ENCODE measurements around the gene DMRT3. TPM values are rescaled to one million over a fixed set of nuclear protein-coding genes. Genes with fewer than 3 reads are reported as not detected.

Gene DMRT3
- total RNA-seq, 3 donors from 2014 or later, result not detected

GRCh38 chr9:972501-973294 is 3.8 kb upstream of the DMRT3 start:
- H3K4me3 ChIP-seq, result no peak overlapping the region
- intact Hi-C loops (cut with DNase I, micrococcal nuclease), result no loop called here
- DNase-seq, result peak in 1 of 3 donors; percentile 49
- peaks cover 35% of the 10 kb centered on the region for H3K4me1 ChIP-seq (ENCODE audit: low read depth)
- H3K36me3 ChIP-seq (ENCODE audit: low read depth), result no peaks in the 10 kb centered on the region
- H3K9me3 ChIP-seq, result no peaks in the 10 kb centered on the region
- TF ChIP-seq CTCF (IDR thresholded peaks at IDR 0.05), result no peak
- peak; percentile 69 for ATAC-seq

GRCh38 chr9:973295-973834 is 3.1 kb upstream of the DMRT3 start:
- no peak for TF ChIP-seq CTCF (IDR thresholded peaks at IDR 0.05)
- Histone ChIP-seq H3K4me1 (ENCODE audit: low read depth) (peaks cover 35% of the 10 kb centered on the region), H3K36me3 (ENCODE audit: low read depth) (no peaks in the 10 kb centered on the region), H3K4me3 (no peak overlapping the region), H3K9me3 (no peaks in the 10 kb centered on the region)
- ATAC-seq, result no peak
- no peak for DNase-seq
- intact Hi-C loops (cut with DNase I, micrococcal nuclease), result no loop called here

- intact Hi-C loops (cut with DNase I, micrococcal nuclease), result no loop called here
- TF ChIP-seq CTCF (IDR thresholded peaks at IDR 0.05), result no peak
- Histone ChIP-seq H3K4me3 (no peak overlapping the region), H3K4me1 (ENCODE audit: low read depth) (peaks cover 34% of the 10 kb centered on the region), H3K9me3 (no peaks in the 10 kb centered on the region), H3K36me3 (ENCODE audit: low read depth) (no peaks in the 10 kb centered on the region)
- DNase-seq, result no peak
- ATAC-seq, result no peak
Measured at GRCh38 chr9:974031-974995, 2.1 kb upstream of the DMRT3 start.

- no peaks in the 10 kb centered on the region for H3K9me3 ChIP-seq
- H3K36me3 ChIP-seq (ENCODE audit: low read depth), result no peaks in the 10 kb centered on the region
- TF ChIP-seq CTCF (IDR thresholded peaks at IDR 0.05), result no peak
- intact Hi-C loops (cut with DNase I, micrococcal nuclease), result no loop called here
- no peak overlapping the region for H3K4me3 ChIP-seq
- peaks cover 29% of the 10 kb centered on the region for H3K4me1 ChIP-seq (ENCODE audit: low read depth)
- DNase-seq (no peak), ATAC-seq (no peak)
Measured at GRCh38 chr9:974996-975739, 1.3 kb upstream of the DMRT3 start.

- ATAC-seq, result no peak
- Histone ChIP-seq H3K36me3 (ENCODE audit: low read depth) (no peaks in the 10 kb centered on the region), H3K4me3 (no peak overlapping the region), H3K9me3 (no peaks in the 10 kb centered on the region), H3K4me1 (ENCODE audit: low read depth) (peaks cover 24% of the 10 kb centered on the region)
- intact Hi-C loops (cut with DNase I, micrococcal nuclease), result no loop called here
- DNase-seq, result no peak
- no peak for TF ChIP-seq CTCF (IDR thresholded peaks at IDR 0.05)
Measured at GRCh38 chr9:975740-976257, 656 bp upstream of the DMRT3 start.

Measured in mucosa of descending colon (tissue), 3 donors.